ENCODE data around the gene PTMS. TPM values are rescaled to one million over a fixed set of nuclear protein-coding genes. Genes with fewer than 3 reads are reported as not detected.

The PTMS gene
- total RNA-seq, 1 donor from 2014 or later: 966 TPM

GRCh38 chr12:6792522-6793201 is 26.5 kb downstream of the PTMS start:
- Mint-ChIP-seq H3K9me3 (ENCODE audit: unreplicated experiment) (peaks cover 2% of the 10 kb centered on the region), H3K36me3 (ENCODE audit: unreplicated experiment) (peaks cover 5% of the 10 kb centered on the region), H3K4me1 (ENCODE audit: low read depth, unreplicated experiment) (peaks cover 18% of the 10 kb centered on the region), H3K27ac (ENCODE audit: unreplicated experiment) (peak overlapping the region; percentile 69), H3K4me3 (ENCODE audit: unreplicated experiment) (peak overlapping the region; percentile 16), H3K27me3 (ENCODE audit: unreplicated experiment) (peaks cover 8% of the 10 kb centered on the region)
- no peak for DNase-seq
- no peak for TF ChIP-seq CTCF (IDR thresholded peaks at IDR 0.05; ENCODE audit: partially characterized antibody, unreplicated experiment)

GRCh38 chr12:6795088-6795487 is 28.9 kb downstream of the PTMS start:
- DNase-seq: no peak
- no peak for TF ChIP-seq CTCF (IDR thresholded peaks at IDR 0.05; ENCODE audit: partially characterized antibody, unreplicated experiment)
- Mint-ChIP-seq H3K27ac (ENCODE audit: unreplicated experiment) (no peak overlapping the region), H3K4me1 (ENCODE audit: low read depth, unreplicated experiment) (peaks cover 16% of the 10 kb centered on the region), H3K9me3 (ENCODE audit: unreplicated experiment) (peaks cover 2% of the 10 kb centered on the region), H3K27me3 (ENCODE audit: unreplicated experiment) (peaks cover 8% of the 10 kb centered on the region), H3K36me3 (ENCODE audit: unreplicated experiment) (peaks cover 5% of the 10 kb centered on the region), H3K4me3 (ENCODE audit: unreplicated experiment) (no peak overlapping the region)

GRCh38 chr12:6796576-6796975 is 30.4 kb downstream of the PTMS start:
- H3K27ac Mint-ChIP-seq (ENCODE audit: unreplicated experiment): no peak overlapping the region
- no peak for DNase-seq
- H3K9me3 Mint-ChIP-seq (ENCODE audit: unreplicated experiment): peaks cover 2% of the 10 kb centered on the region
- H3K4me3 Mint-ChIP-seq (ENCODE audit: unreplicated experiment): no peak overlapping the region
- peaks cover 8% of the 10 kb centered on the region for H3K27me3 Mint-ChIP-seq (ENCODE audit: unreplicated experiment)
- H3K36me3 Mint-ChIP-seq (ENCODE audit: unreplicated experiment): peaks cover 5% of the 10 kb centered on the region
- H3K4me1 Mint-ChIP-seq (ENCODE audit: low read depth, unreplicated experiment): peaks cover 16% of the 10 kb centered on the region
- TF ChIP-seq CTCF (IDR thresholded peaks at IDR 0.05; ENCODE audit: partially characterized antibody, unreplicated experiment): no peak

DNA sequence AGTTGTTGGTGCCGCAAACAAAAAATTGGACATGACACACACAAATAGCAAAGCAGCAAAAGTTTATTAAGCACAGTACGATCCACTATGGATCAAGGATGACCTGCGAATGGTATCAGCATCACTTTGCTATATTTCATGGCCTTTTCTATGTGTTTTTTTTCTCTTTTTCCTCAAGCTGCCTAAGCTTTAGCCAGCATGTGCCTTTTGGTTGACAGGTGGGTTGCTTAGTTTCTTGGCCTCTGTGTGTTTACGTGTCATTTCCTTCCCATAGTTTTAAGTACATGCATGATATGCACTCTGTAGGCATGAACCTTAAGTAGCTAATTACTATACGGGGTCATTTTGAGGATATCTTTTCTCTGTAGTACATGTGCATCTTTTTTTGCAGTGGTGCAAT is 33.0 kb downstream of the PTMS start:
- H3K36me3 Mint-ChIP-seq (ENCODE audit: unreplicated experiment): peaks cover 2% of the 10 kb centered on the region
- H3K4me3 Mint-ChIP-seq (ENCODE audit: unreplicated experiment): no peak overlapping the region
- H3K9me3 Mint-ChIP-seq (ENCODE audit: unreplicated experiment): peaks cover 1% of the 10 kb centered on the region
- peaks cover 5% of the 10 kb centered on the region for H3K27me3 Mint-ChIP-seq (ENCODE audit: unreplicated experiment)
- H3K4me1 Mint-ChIP-seq (ENCODE audit: low read depth, unreplicated experiment): peaks cover 5% of the 10 kb centered on the region
- no peak for DNase-seq
- no peak overlapping the region for H3K27ac Mint-ChIP-seq (ENCODE audit: unreplicated experiment)
- no peak for TF ChIP-seq CTCF (IDR thresholded peaks at IDR 0.05; ENCODE audit: partially characterized antibody, unreplicated experiment)

DNA sequence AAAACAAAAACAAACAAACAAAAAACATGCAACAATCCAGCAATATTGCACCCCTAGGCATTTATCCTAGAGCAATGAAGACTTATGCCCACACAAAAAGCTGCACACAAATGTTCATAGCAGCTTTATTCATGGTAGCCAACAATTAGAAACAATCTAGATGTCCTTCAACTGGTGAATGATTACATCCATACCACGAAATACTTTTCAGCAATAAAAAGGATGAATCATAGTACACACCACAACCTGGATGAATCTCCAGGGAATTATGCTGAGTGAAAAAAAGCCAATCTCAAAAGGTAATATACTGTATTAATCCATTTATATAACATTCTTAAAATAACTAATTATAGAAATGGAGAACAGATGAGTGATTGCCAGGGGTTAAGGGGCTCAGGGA is 41.0 kb downstream of the PTMS start:
- no peak overlapping the region for H3K4me3 Mint-ChIP-seq (ENCODE audit: unreplicated experiment)
- peaks cover 5% of the 10 kb centered on the region for H3K36me3 Mint-ChIP-seq (ENCODE audit: unreplicated experiment)
- H3K9me3 Mint-ChIP-seq (ENCODE audit: unreplicated experiment): peaks cover 2% of the 10 kb centered on the region
- no peak for TF ChIP-seq CTCF (IDR thresholded peaks at IDR 0.05; ENCODE audit: partially characterized antibody, unreplicated experiment)
- no peak for DNase-seq
- H3K27me3 Mint-ChIP-seq (ENCODE audit: unreplicated experiment): no peaks in the 10 kb centered on the region
- H3K27ac Mint-ChIP-seq (ENCODE audit: unreplicated experiment): no peak overlapping the region
- no peaks in the 10 kb centered on the region for H3K4me1 Mint-ChIP-seq (ENCODE audit: low read depth, unreplicated experiment)
